ENCODE data around the gene CHCHD6. TPM values are rescaled to one million over a fixed set of nuclear protein-coding genes. Genes with fewer than 3 reads are reported as not detected.
A peak's percentile ranks its signal among the peaks of the same experiment; 100 is the strongest.

CHCHD6 gene
- total RNA-seq, 2 experiments from 2014 or later: 15.0 to 16.2 TPM

DNA sequence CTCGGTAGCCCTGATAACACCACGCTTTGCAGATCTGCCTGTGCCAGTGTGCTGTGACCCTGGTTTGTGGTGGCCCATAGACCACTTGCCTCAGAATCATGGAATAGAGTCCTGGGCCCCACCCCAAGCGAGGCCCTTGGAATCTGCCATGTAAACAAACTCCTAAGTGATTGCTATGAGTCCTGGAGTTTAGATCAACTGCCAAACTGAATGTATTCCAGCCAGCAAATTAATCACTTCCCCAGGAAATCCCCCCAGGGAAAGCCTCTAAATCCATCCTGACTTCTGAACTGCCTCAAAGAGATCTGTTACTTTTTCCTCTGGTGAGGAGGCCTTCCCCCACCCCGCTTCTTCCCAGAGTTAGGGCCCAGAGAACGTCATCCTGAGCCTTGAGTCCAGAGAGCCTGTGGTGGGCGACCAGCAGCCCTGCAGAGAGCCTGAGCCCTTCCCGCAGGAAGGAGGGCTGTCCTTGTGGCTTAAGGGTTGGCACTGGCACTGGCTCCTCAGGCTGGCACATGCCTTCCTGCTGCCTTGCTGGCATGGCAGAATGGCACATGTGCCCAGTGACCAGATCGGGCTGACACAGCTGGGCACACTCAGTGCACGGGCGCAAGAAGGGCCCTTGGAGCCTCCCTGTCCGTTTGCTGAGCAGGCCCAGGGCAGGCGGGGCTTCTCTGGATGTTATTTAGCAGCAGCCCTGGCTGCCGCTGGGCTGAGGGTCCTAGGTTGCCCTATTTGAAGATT, 228.3 kb downstream of the CHCHD6 start:
- H3K36me3 Mint-ChIP-seq: peaks cover 2% of the 10 kb centered on the region
- H3K4me1 Mint-ChIP-seq: no peaks in the 10 kb centered on the region
- H3K27me3 Mint-ChIP-seq: no peaks in the 10 kb centered on the region
- no peak overlapping the region for H3K27ac Mint-ChIP-seq
- no peaks in the 10 kb centered on the region for H3K9me3 Mint-ChIP-seq
- no peak overlapping the region for H3K4me3 Mint-ChIP-seq
- DNase-seq: no peak

GRCh38 chr3:126934031-126934531, 230.0 kb downstream of the CHCHD6 start:
- Mint-ChIP-seq H3K27ac (no peak overlapping the region), H3K4me1 (no peaks in the 10 kb centered on the region), H3K27me3 (no peaks in the 10 kb centered on the region), H3K36me3 (peaks cover 2% of the 10 kb centered on the region), H3K4me3 (no peak overlapping the region), H3K9me3 (no peaks in the 10 kb centered on the region)
- no peak for DNase-seq

DNA sequence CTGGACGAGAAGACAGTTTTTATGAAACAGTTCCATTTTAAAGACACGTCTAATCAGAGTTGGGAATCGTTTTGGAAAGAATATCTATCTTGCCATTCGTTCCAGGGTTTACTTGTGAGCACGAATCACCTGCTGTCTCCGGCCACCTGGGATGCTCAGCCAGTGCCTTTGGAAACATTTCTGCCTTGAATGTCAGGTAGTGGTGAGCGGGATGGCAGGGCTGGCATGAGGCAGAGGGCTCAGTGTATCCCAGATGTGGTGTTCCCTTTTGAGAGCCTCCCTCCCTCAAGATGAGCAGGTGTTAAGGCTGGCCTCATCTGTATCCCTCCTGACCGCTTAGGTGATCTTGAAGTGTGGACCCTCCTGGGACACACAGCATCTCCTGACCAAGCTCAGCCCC, 231.0 kb downstream of the CHCHD6 start:
- H3K9me3 Mint-ChIP-seq: no peaks in the 10 kb centered on the region
- H3K4me3 Mint-ChIP-seq: no peak overlapping the region
- DNase-seq: no peak
- no peaks in the 10 kb centered on the region for H3K4me1 Mint-ChIP-seq
- H3K36me3 Mint-ChIP-seq: peaks cover 2% of the 10 kb centered on the region
- H3K27ac Mint-ChIP-seq: no peak overlapping the region
- no peaks in the 10 kb centered on the region for H3K27me3 Mint-ChIP-seq

DNA sequence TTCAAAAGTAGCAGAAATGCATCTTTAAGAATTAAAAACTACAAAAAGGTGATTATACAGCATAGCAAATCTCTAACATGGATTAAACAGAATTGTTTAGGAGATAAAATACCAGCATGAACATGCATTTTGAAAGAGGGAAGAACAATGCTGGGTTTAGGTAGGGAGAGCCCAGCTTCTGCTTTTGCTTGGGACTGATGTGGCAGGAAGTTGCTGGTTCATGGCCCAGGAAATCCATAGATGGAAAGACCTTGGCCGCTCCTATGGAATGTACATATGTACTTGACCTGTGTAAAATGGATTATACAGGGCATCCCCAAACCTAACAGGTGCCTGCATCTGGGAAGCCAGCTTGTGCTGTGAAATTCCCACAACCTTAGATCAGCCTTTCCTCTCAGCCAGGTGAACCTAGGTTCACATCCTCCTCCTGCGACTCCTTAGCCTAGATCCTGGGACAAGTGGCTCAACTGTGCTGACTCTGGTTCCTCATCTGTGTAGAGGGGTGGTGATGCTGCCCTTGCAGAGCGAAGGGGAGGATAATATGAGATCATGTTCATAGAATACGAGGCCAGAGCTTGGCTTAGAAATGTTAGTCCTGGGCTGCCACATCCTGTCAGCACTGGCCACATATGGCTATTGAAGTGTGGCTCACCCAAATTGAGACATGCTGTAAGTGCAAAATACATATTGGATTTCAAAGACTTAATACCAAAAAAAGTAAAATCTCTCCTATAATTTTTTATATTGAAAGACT, 231.9 kb downstream of the CHCHD6 start:
- DNase-seq: no peak
- H3K4me3 Mint-ChIP-seq: no peak overlapping the region
- no peak overlapping the region for H3K27ac Mint-ChIP-seq
- H3K27me3 Mint-ChIP-seq: no peaks in the 10 kb centered on the region
- no peaks in the 10 kb centered on the region for H3K9me3 Mint-ChIP-seq
- H3K4me1 Mint-ChIP-seq: no peaks in the 10 kb centered on the region
- no peaks in the 10 kb centered on the region for H3K36me3 Mint-ChIP-seq

DNA sequence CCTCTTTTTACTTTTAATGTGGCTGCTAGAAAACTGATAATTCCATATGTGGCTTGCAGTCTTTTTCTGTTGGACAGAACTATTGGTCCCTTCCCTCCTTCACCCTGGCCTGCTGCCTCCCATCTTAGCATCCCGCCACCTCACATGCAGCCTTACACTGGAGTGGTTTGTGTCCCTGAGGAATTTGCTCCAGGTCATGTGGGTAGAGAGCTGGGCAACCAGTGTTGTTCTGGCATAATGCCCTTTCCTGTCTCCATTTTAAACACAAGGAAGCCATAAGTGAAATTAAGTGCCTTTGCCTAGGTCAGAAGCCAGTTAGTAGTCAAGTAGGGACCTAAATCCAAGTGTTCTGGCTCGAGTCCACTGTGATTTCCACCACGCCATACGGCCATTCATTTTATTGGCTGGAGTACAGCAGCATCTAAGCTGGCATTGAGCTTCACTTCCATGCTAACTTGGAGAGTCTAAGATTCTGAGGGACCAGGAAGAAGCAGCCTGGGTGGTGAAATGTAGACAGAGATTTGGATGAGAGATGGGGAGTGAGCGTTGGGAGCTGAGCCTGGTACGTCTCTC, 232.9 kb downstream of the CHCHD6 start:
- H3K4me1 Mint-ChIP-seq: no peaks in the 10 kb centered on the region
- no peaks in the 10 kb centered on the region for H3K27me3 Mint-ChIP-seq
- DNase-seq: no peak
- H3K4me3 Mint-ChIP-seq: no peak overlapping the region
- no peak overlapping the region for H3K27ac Mint-ChIP-seq
- no peaks in the 10 kb centered on the region for H3K9me3 Mint-ChIP-seq
- no peaks in the 10 kb centered on the region for H3K36me3 Mint-ChIP-seq

GRCh38 chr3:126937533-126937932, 233.5 kb downstream of the CHCHD6 start:
- Mint-ChIP-seq H3K36me3 (no peaks in the 10 kb centered on the region), H3K4me3 (no peak overlapping the region), H3K4me1 (no peaks in the 10 kb centered on the region), H3K9me3 (no peaks in the 10 kb centered on the region), H3K27ac (no peak overlapping the region), H3K27me3 (no peaks in the 10 kb centered on the region)
- DNase-seq: no peak

DNA sequence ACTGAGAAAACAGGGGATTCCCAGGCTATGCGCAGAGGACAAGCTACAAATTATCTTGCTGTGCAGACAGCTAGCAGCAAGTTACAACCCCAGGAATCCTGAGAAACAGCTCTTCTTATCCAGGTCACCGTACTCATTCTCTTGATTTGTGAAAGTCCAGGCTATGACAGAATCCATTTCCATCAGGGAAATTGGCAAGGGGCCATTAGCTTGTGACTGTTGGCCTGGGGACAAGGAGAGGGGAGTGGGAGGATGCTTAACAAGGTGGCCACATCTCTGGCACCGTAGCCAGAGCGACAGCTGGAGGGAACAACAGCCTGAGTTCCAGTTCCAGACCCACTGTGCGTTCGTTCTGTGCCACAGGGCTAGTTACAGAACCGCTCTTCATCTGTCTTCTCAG, 233.9 kb downstream of the CHCHD6 start:
- Mint-ChIP-seq H3K4me3 (no peak overlapping the region), H3K27ac (no peak overlapping the region), H3K36me3 (no peaks in the 10 kb centered on the region), H3K4me1 (no peaks in the 10 kb centered on the region), H3K9me3 (no peaks in the 10 kb centered on the region), H3K27me3 (no peaks in the 10 kb centered on the region)
- no peak for DNase-seq

DNA sequence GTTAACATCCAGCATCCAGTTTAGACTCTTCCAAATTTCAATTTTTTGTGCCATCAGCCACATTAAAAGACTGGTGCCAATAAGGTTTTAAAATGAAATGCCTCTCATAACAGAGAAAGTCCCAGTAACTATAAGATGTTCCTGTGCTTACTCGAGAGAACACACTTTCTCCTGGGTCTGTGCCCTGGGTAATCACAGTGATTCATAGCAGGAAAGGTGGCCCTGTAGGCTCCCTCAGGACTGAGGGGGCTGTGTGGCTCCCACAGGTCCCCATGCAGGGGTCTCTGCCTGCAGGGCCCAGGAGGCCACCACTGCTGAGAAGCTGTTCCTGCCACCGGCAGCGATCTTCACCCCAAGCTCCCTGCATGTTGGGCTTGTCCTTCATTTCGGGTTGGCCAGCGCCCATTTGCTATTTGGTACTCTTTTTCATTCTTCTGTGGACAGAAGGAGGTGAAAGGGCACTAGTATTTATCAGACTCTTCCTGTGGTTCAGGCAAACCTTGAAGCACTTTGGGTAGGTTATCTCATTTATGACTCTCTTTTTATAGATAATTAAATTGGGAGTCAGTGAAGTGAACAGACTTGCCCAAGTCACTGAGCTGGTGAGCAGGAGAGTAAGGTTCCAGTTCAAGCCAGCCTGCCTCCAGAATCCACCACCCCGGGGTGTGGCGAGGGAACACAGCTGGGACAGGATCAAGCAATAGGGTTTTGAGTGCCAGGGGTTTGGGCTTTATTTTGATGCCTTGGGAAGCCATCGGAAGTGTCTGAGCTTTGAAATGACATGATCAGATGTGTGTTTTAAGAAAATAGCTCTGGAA, 234.7 kb downstream of the CHCHD6 start:
- H3K9me3 Mint-ChIP-seq: no peaks in the 10 kb centered on the region
- no peak overlapping the region for H3K27ac Mint-ChIP-seq
- DNase-seq: no peak
- no peaks in the 10 kb centered on the region for H3K36me3 Mint-ChIP-seq
- H3K27me3 Mint-ChIP-seq: no peaks in the 10 kb centered on the region
- H3K4me3 Mint-ChIP-seq: no peak overlapping the region
- no peaks in the 10 kb centered on the region for H3K4me1 Mint-ChIP-seq

DNA sequence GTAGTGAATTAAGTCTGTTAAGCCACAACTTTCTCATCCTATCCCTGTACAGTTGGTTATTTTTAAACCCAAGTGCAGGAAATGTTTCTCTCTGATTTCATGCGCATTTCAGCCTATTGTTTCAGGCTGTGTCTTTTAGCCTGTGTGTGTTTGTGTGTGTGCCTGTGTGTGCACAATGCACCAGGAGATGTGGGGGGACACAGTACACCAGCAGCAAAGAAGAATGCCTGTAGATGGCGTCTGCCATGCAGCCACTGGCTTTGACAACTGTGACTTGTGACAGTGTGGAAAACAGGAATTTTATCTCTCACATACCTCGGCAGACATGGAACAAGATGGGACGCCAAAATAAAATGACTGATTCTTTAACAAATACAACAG, 235.3 kb downstream of the CHCHD6 start:
- Mint-ChIP-seq H3K9me3 (no peaks in the 10 kb centered on the region), H3K27ac (no peak overlapping the region), H3K4me1 (no peaks in the 10 kb centered on the region), H3K27me3 (no peaks in the 10 kb centered on the region), H3K4me3 (no peak overlapping the region), H3K36me3 (no peaks in the 10 kb centered on the region)
- DNase-seq: no peak

- H3K27me3 Mint-ChIP-seq: no peaks in the 10 kb centered on the region
- H3K36me3 Mint-ChIP-seq: no peaks in the 10 kb centered on the region
- no peak for DNase-seq
- H3K27ac Mint-ChIP-seq: no peak overlapping the region
- H3K4me3 Mint-ChIP-seq: no peak overlapping the region
- no peaks in the 10 kb centered on the region for H3K4me1 Mint-ChIP-seq
- no peaks in the 10 kb centered on the region for H3K9me3 Mint-ChIP-seq
These were observed 235.7 kb downstream of the CHCHD6 start for GRCh38 chr3:126939733-126940132.

GRCh38 chr3:126941721-126942270, 237.8 kb downstream of the CHCHD6 start:
- Mint-ChIP-seq H3K4me1 (no peaks in the 10 kb centered on the region), H3K36me3 (no peaks in the 10 kb centered on the region), H3K4me3 (no peak overlapping the region), H3K27ac (no peak overlapping the region), H3K9me3 (no peaks in the 10 kb centered on the region), H3K27me3 (no peaks in the 10 kb centered on the region)
- DNase-seq: no peak

DNA sequence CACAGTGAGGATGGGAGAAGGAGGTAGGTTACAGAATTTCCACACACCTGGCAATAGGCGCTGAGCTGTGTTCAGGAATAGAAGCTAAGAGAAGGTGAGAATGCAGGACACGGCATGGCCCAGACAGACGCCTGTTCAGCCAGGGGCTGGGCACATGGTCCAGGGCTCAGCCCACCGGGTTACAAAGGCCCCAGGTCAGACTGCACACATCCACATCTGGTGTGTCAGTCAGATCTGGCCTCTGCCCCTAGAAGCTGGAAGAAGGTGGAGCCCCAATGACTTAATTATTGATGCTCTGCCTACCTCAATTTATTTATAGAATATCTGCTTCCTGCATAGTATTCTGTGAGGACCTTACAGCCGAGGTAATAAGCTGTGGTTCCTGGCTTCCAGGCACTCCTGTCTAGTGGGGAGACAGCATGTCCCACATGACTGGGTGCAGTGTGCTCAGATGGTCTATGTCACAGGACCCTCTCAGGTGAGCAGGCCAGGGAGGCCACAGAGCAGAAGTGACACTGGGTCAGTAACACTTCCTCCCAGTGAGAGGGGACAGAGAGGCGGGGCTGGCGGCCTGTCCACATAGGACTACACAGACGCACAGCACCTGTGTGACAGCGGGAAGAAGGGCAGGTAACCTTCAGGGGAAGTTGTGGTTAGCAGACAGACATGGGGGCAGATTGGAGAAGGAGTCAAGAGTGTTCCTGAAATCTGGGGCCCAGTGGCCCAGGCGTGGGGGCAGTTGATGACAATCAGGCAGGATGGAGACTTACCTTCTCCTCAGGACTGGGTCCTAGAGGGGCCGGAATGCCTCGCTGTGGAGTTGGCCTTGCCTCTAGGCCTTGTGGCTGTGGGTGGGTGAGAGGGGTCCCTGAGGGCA, 240.3 kb downstream of the CHCHD6 start:
- Mint-ChIP-seq H3K27ac (no peak overlapping the region), H3K9me3 (no peaks in the 10 kb centered on the region), H3K36me3 (no peaks in the 10 kb centered on the region), H3K4me3 (no peak overlapping the region), H3K4me1 (peaks cover 5% of the 10 kb centered on the region), H3K27me3 (no peaks in the 10 kb centered on the region)
- DNase-seq: no peak

GRCh38 chr3:126945171-126945721, 241.2 kb downstream of the CHCHD6 start:
- peak overlapping the region; percentile 31 for H3K27ac Mint-ChIP-seq
- H3K36me3 Mint-ChIP-seq: no peaks in the 10 kb centered on the region
- no peak overlapping the region for H3K4me3 Mint-ChIP-seq
- peaks cover 5% of the 10 kb centered on the region for H3K4me1 Mint-ChIP-seq
- H3K9me3 Mint-ChIP-seq: no peaks in the 10 kb centered on the region
- H3K27me3 Mint-ChIP-seq: no peaks in the 10 kb centered on the region
- no peak for DNase-seq

GRCh38 chr3:126945891-126946290, 241.9 kb downstream of the CHCHD6 start:
- no peaks in the 10 kb centered on the region for H3K27me3 Mint-ChIP-seq
- no peak overlapping the region for H3K27ac Mint-ChIP-seq
- no peak for DNase-seq
- no peaks in the 10 kb centered on the region for H3K9me3 Mint-ChIP-seq
- peaks cover 5% of the 10 kb centered on the region for H3K4me1 Mint-ChIP-seq
- H3K36me3 Mint-ChIP-seq: no peaks in the 10 kb centered on the region
- H3K4me3 Mint-ChIP-seq: no peak overlapping the region
